Left lung (tissue), 10 donors: ENCODE results near the gene SMTNL2. TPM values are rescaled to one million over a fixed set of nuclear protein-coding genes. Genes with fewer than 3 reads are reported as not detected.
A peak's percentile ranks its signal among the peaks of the same experiment; 100 is the strongest.

Experiments
- ATAC-seq: fragments of 200-7000 bp; cut with Tn5 transposase; one replicate; pipeline ENCODE4 v1.9.1; 2020; ENCODE audit warnings: moderate library complexity
- DNase-seq, 4 donors: peaks; one replicate each; pipeline ENCODE4 v3.0.0-alpha.2; 2013 to 2020
- H3K27ac ChIP-seq, 2 donors: fragments of 200-600 bp; sonication (generic) in 1 of 2; one replicate each; pipeline versions ENCODE4 v1.5.0 to v1.8.0; 2020 to 2021
- H3K27me3 ChIP-seq, 2 donors: fragments of 200-600 bp; sonication (generic) in 1 of 2; one replicate each; pipeline versions ENCODE4 v1.5.0 to v1.8.0; 2020 to 2021
- H3K36me3 ChIP-seq, 2 donors: fragments of 200-600 bp; sonication (generic) in 1 of 2; one replicate each; pipeline versions ENCODE4 v1.5.0 to v1.8.0; 2020 to 2021
- H3K4me1 ChIP-seq, 2 donors: fragments of 200-600 bp; one replicate each; pipeline ENCODE4 v1.8.0; 2021
- H3K4me3 ChIP-seq, 2 donors: fragments of 200-600 bp; sonication (generic) in 1 of 2; one replicate each; pipeline versions ENCODE4 v1.5.0 to v1.8.0; 2020 to 2021; ENCODE audit warnings: mild to moderate bottlenecking in 1 of 2
- H3K9me3 ChIP-seq, 2 donors: fragments of 200-600 bp; sonication (generic) in 1 of 2; one replicate each; pipeline versions ENCODE4 v1.5.0 to v1.8.0; 2020 to 2021
- intact Hi-C, 2 donors: fragments of 100-400 bp; cut with DNase I; formaldehyde crosslinking; loops; one replicate each; pipeline versions ENCODE4 v1.11.2 to v1.14.2; 2022
- polyA plus RNA-seq, 6 donors: library from polyadenylated mRNA; unstranded; fragments of 120-200 nt; gene quantifications; one replicate each; pipeline ENCODE4 v1.2.1, GENCODE V29; 2013; ENCODE audit not compliant: insufficient read length in 6 of 6
- total RNA-seq, 2 donors: library from RNA; stranded (reverse); fragmentation: NEBNext Ultra II Directional; extraction: Animal tissue kit (Norgen Biotek cat#: 25700); gene quantifications; one replicate each; pipeline ENCODE4 v1.2.1, GENCODE V29; 2021
- TF ChIP-seq, protein P1 (sequence below), 2 donors: fragments of 200-600 bp; sonication (generic) in 1 of 2; IDR thresholded peaks; one replicate each; pipeline versions ENCODE4 v1.5.0 to v1.8.0; 2021; ENCODE audit warnings: antibody characterized with exemption in 2 of 2
- donor health status: DM: no; HTN: yes; CAD: no.
- donor health status: DM: no; HTN: no; CAD: no.

The SMTNL2 gene
- total and polyA plus RNA-seq, 8 donors, result 5.5 to 25.8 (median 21.2) TPM

DNA sequence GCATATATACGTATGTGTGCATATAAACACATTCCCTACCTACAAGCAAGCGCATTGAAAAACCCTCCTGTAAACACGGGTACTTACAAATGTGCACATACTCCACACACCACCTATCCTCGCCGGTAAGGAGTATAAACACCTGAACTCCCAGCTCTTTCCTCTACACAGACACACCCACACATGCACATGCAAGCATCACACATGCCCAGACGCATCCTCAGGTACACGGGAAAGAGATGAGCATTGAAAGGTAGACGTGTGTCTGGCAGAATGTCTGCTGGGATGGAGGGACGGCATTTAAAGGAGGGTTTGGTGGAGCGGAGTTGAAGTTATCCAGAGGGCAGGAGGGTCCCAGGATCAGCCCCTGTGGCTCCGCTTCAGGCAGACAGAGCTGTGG, 4.7 kb upstream of the SMTNL2 start:
- Histone ChIP-seq H3K36me3 (no peaks in the 10 kb centered on the region), H3K27me3 (peaks cover 20 to 33% of the 10 kb centered on the region in 2 donors), H3K4me1 (peaks cover 8 to 11% of the 10 kb centered on the region in 2 donors), H3K4me3 (no peak overlapping the region), H3K27ac (no peak overlapping the region), H3K9me3 (no peaks in the 10 kb centered on the region)
- intact Hi-C loops, result no loop called here
- no peak for DNase-seq
- TF ChIP-seq, protein P1, sequence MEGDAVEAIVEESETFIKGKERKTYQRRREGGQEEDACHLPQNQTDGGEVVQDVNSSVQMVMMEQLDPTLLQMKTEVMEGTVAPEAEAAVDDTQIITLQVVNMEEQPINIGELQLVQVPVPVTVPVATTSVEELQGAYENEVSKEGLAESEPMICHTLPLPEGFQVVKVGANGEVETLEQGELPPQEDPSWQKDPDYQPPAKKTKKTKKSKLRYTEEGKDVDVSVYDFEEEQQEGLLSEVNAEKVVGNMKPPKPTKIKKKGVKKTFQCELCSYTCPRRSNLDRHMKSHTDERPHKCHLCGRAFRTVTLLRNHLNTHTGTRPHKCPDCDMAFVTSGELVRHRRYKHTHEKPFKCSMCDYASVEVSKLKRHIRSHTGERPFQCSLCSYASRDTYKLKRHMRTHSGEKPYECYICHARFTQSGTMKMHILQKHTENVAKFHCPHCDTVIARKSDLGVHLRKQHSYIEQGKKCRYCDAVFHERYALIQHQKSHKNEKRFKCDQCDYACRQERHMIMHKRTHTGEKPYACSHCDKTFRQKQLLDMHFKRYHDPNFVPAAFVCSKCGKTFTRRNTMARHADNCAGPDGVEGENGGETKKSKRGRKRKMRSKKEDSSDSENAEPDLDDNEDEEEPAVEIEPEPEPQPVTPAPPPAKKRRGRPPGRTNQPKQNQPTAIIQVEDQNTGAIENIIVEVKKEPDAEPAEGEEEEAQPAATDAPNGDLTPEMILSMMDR (IDR thresholded peaks at IDR 0.05), result no peak
- ATAC-seq, result no peak

DNA sequence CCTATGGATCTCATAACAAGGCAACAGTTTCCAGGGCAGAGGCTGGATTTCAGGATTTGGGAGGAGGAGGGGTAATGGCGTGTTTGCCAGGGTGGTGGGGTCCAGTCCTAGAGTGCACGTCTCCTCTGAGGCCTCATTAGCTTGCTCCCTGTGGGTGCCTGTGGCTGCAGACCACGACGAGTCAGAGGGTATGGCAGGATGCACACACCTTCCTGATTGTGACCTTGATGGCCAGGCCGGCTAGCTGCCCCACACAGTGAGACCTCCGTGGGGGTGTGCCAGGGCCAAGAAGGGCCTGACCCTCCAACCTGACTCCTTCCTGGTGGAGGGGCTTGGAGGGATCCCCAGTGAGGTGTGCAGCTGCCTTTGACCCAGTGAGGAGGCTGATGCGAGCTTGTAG, 4.0 kb upstream of the SMTNL2 start:
- intact Hi-C loops, result no loop called here
- DNase-seq, result peak in 1 of 4 donors; percentile 74
- H3K27ac ChIP-seq, result no peak overlapping the region
- H3K27me3 ChIP-seq, result peaks cover 26 to 39% of the 10 kb centered on the region in 2 donors
- no peaks in the 10 kb centered on the region for H3K36me3 ChIP-seq
- no peak for ATAC-seq
- H3K4me3 ChIP-seq, result no peak overlapping the region
- TF ChIP-seq, protein P1 (IDR thresholded peaks at IDR 0.05), result no peak
- H3K4me1 ChIP-seq, result peaks cover 8 to 17% of the 10 kb centered on the region in 2 donors
- no peaks in the 10 kb centered on the region for H3K9me3 ChIP-seq

DNA sequence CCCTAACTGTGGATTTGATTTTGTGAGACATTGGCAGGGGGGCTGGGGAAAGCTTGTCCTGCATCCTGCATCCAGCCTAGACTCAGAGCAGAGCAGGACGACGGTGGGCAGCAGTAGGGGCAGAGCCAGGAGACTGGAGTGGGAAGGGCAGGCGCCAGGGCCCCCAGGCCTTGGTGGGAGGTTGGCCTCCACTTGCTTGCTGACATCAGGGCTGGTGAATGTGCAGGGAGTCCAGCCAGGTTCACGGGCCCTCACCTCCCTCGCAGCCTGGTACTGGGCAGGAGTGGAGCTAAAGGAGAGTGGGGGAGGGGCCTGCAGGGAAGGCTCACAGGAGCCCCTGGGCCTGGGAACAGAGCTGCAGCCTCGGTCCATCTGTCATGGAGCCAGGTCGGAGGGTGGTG, 2.2 kb upstream of the SMTNL2 start:
- TF ChIP-seq, protein P1 (IDR thresholded peaks at IDR 0.05), result no peak
- ATAC-seq (no peak), DNase-seq (peak in 1 of 4 donors; percentile 50)
- peaks cover 8 to 17% of the 10 kb centered on the region in 2 donors for H3K4me1 ChIP-seq
- peaks cover 27 to 48% of the 10 kb centered on the region in 2 donors for H3K27me3 ChIP-seq
- H3K27ac ChIP-seq, result no peak overlapping the region
- H3K9me3 ChIP-seq, result no peaks in the 10 kb centered on the region
- no peaks in the 10 kb centered on the region for H3K36me3 ChIP-seq
- intact Hi-C loops, result no loop called here
- H3K4me3 ChIP-seq, result no peak overlapping the region

DNA sequence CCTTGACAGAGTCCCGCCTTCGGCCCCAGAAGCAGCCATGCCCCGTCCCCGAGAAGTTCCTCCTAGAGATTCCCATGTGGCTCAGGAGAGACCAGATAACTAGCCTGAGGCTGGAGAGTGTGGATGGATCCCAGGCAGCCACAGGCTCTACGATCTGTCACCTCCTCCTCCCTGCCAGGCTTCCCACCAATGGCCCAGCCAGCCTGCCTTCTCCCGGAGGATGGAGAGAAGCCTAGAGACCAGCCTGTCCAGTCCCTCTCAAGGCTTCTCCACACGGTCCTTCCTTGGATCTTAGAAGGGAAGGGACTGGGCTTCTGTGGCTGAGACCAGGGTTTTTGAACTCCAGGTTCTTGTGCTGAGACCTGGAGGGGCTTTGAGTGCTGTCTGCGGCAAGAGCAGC, 1.6 kb upstream of the SMTNL2 start:
- ATAC-seq, result no peak
- Histone ChIP-seq H3K4me3 (no peak overlapping the region), H3K4me1 (peaks cover 8 to 17% of the 10 kb centered on the region in 2 donors), H3K27me3 (peaks cover 27 to 50% of the 10 kb centered on the region in 2 donors), H3K36me3 (no peaks in the 10 kb centered on the region), H3K9me3 (no peaks in the 10 kb centered on the region), H3K27ac (no peak overlapping the region)
- no peak for DNase-seq
- intact Hi-C loops, result no loop called here
- TF ChIP-seq, protein P1 (IDR thresholded peaks at IDR 0.05), result no peak

DNA sequence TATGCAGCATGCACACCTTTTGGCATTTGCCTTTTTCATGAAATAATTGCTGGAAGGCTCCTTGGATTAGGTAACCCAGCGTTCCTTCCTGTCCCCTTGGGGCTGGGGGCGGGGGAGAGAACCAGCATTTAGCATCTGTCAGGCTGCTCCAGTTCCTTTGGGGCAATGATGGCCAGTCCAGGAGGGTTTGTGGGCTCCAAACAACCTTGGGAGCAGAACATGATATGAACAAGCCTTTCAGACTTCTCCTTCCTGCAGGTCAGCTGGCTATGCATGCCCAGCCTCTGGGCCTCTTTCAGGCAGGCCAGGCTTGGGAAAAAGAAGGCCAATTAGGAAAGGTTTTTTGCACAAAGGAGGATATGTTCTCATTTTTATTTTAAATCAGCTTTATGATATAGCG, 1.1 kb upstream of the SMTNL2 start:
- ATAC-seq (no peak), DNase-seq (no peak)
- Histone ChIP-seq H3K9me3 (no peaks in the 10 kb centered on the region), H3K27ac (no peak overlapping the region), H3K4me3 (no peak overlapping the region), H3K27me3 (peaks cover 27 to 55% of the 10 kb centered on the region in 2 donors), H3K4me1 (peaks cover 8 to 17% of the 10 kb centered on the region in 2 donors), H3K36me3 (no peaks in the 10 kb centered on the region)
- intact Hi-C loops, result no loop called here
- TF ChIP-seq, protein P1 (IDR thresholded peaks at IDR 0.05), result no peak
